Hematopoietic multipotent progenitor cell treated with erythropoietin and hydrocortisone succinate and interleukin-3 and kit ligand, for 6 days (in vitro differentiated cells): ENCODE measurements around the gene ZNG1B.
"Not testable (repeated sequence)": the region's sequence is repeated elsewhere in the genome, so short reads cannot be mapped to it uniquely, and the experiment has no call there.

Source experiments
- DNase-seq: peaks from one replicate; pipeline ENCODE4 v3.0.0-alpha.2; 2015

ZNG1B gene

DNA sequence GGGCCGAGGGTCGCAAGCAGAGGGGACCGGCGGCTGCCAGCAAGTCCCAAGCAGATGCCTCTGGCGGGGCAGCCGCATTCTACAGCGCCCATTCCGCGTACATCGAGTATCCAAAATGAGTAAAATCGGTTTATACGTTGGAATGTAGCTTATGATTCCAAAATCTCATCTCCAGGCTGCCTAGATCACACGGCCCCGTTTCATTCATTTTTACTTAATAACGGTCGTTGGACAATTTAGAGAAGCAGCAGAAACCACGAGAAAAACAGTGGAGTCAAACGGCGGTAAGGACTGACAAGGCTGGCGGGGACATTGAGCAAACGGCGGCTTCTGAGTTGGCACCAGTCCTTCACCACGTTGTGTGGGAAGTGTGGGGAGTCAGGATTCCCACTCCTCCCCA, 66.6 kb downstream of the ZNG1B start:
- DNase-seq, result peak; percentile 29

DNA sequence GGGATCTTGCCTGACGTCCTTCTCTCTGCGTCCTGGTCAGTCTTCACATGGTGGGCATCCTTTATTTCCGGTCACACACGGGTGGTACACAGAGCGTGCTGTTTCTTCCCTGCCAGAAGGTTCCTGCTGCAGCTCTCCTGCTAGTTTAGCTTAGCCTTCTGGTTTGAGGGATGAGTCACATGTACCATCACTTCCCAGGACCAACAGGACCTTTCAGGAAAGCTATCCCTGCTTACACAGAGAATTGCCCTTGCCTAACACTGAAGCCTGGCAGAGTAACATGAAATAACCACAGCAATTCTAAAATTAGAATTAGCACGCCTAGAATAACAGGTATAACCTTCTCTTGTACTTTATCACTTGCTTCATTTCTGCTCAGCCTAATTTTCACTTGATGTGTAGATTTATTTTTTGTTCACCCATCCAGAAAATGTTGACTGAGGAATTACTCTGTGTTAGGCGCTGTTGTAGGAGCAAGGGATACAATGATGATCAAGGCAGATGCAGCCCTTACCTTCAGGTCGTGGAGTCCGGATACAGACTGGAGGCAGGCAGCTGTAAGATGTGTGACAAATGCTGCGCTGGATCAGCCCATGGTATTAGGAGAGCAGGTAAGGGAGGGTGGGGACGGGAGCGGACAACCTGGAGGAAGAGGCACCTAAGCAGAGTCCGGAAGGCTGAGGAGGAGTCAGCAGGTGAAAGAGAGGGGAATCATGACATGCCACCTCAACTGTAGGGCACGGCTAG, 70.1 kb downstream of the ZNG1B start:
- DNase-seq, result not testable (repeated sequence)

DNA sequence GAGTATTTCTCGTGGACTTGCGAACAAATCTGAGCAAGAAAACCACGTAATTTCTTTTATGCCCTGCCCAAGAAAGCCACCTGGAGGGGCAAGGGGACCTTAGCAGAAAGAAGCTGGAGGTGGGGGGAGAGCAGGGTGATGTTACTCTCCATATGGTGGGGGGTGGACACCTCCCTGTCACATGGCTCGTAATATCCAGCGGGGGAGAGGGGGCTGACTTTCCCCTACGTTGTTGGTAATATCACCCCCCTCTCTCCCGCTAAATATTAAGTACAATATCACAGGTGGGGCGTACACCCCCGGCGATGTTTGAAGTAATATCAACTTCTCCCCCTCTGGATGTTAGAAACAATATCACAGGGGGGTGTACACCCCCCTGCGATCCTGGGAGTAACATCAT, 70.7 kb downstream of the ZNG1B start:
- not testable (repeated sequence) for DNase-seq

DNA sequence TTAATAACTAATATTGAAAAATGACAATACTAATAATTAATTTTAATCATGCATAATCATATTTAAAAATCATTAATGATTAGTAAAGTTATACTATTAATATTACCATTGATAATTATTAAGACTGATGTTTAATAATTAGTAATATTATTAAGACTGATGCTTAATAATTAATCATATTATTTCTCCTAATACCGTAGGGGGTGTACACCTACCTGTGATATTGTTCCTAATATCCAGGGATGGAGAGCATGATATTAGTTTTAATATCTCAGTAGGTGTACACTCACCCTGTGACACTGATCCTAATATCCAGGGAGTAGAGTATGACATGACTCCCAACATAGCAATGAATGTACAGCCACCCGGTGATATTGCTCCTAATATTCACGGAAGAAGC, 73.4 kb downstream of the ZNG1B start:
- not testable (repeated sequence) for DNase-seq

DNA sequence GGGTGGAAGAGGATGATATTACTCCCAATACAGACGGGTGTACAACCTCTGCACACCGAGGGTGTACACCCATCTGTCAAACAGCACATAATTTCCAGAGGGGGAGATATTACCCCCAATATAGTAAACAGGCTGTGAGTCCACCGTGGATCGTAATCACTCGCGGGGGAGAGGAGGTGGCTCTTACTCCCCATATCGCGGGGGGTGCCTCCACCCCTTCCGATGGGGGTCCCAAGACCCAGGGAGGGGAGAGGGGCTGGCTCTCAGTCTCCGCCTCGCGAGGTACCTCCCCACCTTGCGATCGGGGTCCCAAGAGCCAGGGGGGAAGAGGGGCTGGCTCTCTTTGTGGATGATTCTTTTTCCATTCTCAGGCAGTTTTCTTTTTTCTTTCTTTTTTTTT, 74.4 kb downstream of the ZNG1B start:
- DNase-seq, result not testable (repeated sequence)

DNA sequence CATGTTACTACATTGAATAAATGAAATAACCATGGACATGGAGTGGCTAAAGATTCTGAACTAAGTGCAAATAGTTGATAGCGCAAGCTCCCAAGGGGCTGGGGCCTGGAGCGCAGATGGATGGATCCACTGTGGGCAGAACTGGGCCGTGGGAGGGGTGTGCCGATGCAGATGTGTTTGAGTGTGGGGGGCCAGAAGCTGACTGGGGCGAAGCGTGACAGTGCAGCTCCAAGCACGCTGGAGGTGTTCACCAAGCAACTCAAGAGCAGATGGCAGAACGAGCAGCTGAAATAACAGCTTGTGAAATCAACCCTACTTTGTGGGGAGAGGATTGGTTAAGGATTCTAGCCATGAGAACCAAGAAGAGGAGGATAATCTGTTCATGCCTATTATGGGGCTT, 78.0 kb downstream of the ZNG1B start:
- DNase-seq, result not testable (repeated sequence)

DNA sequence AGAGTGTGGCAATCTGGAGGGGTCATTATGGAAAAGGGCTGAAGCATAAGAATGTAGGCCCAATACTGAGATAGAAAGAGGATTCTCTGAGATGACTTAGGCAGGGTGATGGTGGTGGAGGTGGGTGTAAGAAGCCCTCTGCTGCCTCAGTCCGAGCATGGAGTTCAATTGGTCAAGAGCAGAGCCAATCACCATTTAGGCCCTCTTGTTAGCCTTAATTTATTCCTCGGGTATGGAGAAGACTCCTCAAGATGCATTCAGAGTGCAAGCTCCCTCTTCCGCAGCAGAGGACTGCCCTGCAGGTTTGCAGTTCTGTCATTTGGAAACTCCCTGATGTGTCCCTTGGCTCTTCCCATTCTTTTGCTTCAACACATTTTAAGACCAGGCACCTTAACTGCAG, 78.5 kb downstream of the ZNG1B start:
- not testable (repeated sequence) for DNase-seq

DNA sequence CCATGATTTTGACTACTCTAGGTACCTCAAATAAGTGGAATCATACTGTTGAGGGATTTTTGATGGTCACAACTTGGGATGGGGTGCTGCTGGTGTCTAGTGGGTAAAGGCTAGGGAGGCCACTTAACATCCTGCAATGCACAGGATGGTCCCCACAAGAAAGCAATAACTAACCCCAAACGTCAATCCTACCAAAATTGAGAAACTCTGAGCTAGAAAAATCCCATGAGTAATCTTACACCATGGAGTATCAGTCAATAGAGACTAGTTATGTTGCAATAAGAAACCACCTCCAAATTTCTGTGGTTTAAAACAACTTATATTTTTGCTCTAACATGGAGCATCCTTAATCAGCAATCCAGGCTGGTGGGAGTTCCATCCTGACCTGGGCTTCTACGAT, 79.5 kb downstream of the ZNG1B start:
- DNase-seq, result not testable (repeated sequence)

DNA sequence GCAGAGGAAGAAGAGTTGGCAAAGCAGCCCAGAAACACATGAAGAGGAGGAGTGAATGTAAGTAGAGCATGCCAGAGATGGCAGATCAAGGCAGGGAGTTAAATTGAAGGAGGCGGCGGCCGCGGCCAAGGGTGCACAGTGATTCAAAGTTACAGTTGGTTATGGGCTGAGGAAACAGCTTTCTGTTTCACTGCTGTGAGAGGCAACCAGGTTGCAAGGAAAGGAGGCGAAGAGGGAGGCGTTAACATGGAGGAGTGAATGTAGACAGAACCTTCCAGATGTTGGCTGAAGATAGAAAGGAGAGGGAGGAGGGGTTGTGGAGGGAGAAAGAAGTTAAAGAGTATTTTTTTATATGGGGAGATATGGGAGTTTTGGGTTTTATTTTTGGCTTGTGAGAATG, 83.3 kb downstream of the ZNG1B start:
- DNase-seq, result peak; percentile 77

DNA sequence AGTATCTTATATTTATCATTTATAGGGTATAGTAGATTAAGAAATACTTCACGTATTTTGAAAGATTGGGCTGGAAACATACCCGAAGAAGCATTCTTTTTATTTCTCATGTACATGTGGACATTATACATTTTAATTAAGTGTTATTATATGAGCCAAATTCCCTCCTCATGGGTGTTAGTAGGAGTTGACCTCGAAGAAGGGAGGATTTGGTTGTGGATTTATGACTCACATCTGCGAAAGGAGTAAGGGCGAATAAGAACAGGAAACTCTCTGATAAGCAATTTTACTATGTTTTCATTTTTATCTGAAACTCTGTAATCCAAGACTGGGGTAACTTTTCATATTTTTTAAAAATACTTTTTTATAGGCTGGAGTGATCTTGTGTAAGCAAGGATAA, 84.0 kb downstream of the ZNG1B start:
- DNase-seq, result not testable (repeated sequence)

DNA sequence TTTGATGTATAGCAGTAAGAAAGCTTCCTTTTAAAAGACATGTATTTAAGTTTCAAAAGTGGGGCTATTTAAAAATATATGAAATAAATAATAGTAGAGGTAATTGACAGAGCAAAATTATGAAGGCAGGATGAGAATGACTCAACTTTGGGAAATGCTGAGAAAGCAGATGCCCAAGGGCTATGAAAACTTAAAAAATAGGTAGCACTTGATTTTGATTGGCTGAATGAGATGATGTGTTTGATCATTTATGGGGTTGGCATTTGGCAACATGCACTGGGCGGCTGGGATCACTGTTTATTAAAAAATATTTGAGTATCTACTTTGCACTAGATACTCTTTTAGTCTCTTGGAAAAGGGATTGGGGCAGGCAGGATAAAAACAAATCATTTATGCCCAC, 87.5 kb downstream of the ZNG1B start:
- not testable (repeated sequence) for DNase-seq

DNA sequence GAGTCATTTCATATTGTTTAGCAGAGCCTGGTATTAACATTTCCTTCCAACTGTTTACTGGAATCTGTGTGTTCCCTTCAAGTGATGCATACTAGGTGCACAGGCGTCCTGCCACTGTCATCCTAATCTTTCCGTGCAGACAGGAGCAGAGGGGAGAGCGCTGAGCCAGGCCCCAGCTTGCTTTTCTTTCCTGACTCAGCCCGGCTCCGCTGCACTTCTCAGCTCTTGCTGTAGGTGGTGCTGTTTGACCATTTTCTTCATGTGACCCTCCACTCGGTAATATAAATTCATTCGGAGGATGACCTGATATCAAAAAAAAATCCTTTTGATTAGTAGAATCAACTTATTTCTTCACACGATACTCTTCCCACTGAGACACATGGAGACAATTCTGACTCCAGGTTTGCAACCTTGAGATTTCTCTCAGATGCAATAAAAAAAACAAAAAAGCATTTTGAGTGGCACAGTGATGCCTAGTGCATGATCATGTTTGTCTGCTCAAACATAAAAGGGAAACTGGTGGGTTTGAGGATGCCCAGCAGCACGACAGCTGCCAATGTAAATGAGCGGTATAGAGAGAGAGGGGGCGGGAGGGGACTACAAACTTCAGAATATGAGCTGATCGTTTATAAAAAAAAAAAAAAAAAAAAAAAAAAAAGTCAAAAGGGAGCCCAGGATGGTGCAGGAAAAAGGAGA, 90.0 kb downstream of the ZNG1B start:
- not testable (repeated sequence) for DNase-seq

DNA sequence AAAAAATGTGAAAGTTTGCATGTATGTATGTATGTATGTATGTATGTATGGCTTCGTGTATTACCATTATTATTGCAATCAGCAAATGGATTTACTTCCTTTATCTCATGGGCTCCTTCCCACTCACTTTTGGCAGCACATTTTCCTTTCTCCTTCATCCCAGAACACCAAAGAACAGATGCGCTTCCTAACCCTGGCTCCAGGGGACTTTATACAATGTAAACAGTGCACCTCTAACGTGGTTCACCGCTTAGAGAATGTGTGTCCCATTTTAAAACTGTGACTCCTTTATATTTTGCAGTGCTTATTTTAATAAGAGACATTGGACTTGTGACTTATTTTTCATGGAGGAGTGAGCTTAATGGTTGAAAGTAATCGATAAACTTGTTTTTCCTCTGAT, 90.6 kb downstream of the ZNG1B start:
- not testable (repeated sequence) for DNase-seq

DNA sequence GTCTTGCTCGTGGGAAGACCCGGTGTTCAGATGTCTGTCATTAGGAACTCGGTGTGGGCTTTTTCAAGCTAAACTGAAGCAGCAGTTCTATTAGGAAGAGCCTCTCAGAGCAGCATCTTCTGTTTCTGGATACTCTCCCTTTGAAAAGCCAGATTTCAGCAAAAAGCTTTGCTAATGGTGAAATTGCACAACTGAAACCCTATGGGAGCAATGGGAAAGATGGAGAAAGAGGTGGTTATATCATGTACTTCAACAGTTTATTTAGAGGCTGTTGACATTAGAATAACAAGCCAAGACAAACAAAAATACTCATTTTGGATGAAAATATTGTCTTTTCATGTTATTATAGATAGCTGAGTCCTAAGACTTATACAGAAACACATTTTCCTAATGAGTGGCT, 91.4 kb downstream of the ZNG1B start:
- not testable (repeated sequence) for DNase-seq

DNA sequence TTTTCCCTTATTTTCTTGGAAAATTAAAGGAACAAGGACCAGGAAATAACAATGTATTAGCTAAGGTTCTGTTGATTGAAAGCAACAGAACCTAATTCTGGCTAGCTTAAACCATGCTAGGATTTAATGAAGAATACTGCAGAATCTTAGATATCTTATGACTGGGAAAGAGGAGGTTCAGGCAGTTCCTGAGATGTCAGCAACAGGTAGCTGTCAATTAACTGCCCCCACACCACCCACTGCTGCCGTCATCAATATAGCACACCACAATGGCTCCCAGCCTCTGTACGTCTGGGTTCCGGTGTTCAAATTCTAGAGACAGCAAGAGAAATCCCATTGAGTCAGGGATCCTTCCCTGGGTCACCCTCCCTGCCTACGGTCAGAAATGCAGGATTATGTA, 95.5 kb downstream of the ZNG1B start:
- not testable (repeated sequence) for DNase-seq

DNA sequence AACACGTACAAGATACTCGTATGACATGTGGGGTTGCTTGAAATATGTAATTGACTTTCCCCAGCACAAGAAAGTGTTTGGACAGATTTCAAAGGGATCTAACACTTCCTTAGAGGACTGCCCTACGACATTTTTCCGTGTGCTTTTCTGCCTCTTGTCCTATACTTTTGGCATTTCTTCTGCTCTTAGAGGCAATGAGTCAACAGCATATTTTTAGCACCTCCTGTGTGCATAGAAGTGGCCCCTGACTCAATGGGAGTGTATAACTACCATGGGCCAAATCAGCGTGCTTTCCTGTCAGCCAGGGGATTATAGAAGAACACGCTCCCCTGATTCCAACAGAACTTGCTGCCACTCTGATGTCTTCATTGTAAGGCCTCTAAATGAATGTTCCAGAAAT, 99.1 kb downstream of the ZNG1B start:
- DNase-seq, result not testable (repeated sequence)

DNA sequence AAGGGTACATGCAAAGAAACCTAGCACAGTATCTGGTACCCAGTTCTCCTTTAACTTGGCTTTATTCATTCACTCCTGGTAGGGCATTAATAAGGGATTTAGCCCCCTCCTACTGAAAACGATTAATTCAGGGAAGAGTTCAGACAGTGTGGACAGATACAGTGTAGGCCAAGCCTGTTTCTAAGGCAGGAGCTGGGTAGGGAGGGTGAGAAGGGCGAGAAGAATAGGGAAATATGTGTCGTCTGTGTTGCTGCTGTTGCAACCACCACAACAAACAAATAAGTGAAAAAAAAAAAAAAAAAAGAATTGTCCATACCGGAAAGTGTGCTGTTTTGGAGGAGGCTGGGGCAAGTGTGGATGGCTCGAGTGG, 103.3 kb downstream of the ZNG1B start:
- not testable (repeated sequence) for DNase-seq

DNA sequence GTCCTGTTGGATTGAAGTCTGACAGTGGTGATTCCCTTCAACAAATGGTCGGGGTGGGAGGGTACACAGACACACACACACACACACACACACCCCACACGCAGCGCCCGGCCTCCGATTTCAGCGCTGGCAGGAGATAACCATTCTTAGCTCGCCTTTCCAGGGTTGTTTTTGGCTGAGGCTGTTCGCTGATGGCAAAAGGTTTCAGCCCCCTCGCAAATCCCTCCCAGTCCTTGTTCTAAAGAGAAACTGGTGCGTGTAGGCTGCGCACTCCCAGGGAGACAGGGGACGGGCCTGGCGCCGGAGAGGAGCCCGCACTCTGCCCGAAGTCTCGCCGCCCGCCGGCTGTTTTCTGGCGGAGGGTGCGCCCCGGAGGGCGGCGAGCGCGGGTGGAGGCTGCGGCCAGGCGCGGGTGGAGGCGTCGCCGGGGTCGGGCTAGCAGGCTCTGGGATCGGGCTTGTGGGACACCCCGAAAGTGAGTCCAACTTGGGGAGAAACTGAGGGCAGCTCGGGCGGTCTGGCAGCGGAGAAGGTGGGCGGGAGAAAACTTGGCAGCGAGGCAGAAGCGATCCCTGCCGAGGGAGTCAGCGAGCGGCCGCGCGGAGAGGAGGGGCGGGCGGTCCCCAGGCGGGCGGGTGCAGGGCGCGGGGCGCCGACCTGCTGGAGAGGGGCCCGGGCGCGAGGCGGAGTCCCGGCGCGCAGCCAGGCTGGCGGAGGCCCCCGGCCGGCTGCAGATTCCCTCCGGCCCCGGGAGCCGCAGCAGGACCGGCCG, 103.9 kb downstream of the ZNG1B start:
- DNase-seq, result peak; percentile 52

DNA sequence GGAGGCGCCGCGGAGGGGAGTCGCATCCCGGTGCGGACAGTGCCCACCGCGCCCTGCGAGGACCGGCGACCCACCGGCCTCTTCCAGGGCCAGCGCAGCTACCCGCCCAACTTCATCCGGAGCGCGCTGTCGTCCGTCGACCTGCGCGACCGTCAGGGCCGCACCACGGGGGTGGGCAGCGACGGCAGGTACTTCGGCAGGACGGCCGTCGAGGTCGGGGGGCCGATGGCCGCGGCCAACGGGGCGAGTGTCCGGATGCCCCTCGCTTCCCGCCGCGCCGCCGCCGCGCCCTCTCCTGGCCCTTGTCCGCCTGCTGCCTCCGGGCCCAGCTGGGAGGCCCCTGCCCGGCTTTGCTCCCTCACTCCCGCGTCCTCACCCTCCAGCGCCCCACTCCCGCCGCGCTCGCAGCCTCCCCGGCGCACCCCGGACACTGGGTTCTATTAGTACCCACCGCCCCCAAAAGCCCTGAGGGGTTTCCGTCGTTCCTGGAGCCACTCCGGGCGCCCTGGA, 104.5 kb downstream of the ZNG1B start:
- peak; percentile 3 for DNase-seq

DNA sequence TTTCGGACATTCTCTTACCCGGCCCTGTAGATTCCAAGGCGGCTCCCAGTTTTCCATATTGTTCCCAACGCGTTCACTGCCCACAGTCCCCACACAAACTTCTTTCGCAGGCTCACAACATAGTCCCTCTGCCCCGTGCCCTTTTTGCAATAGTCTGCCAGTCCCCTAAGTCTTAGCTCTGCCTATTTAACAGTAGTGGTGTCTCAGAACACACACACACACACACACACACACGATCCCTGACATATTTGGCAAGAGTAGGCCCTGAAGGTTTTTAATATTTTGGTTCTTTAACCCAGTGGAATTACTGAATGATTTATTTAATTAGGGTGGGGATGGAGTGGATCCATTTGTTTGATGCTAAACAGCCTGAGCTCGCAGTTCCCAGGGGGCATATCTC, 105.0 kb downstream of the ZNG1B start:
- DNase-seq, result peak; percentile 6
